Measurements from ENCODE around the gene RPL12.

DNA sequence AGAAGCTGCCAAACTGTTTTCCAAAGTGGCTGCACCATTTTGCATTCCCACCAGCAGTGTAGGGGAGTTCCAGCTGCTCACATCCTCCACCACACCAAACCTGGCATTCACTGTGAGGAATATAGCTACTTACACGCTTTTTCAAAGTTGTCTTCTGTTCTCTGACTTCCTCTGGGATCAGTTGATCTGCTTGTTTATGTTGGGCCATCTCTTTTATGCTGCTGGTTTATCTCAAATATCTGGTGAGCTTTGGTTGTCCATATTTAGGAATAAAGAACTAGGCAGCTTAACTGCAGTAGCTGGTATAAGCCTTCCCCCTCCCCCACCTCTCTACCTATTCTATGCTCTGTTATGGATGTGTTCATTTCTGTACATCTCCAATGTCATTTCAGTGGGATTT lies 35.5 kb downstream of the RPL12 start:
- no peak for TF ChIP-seq CTCF (IDR thresholded peaks at IDR 0.05)
- no peak for TF ChIP-seq EZH2 (IDR thresholded peaks at IDR 0.05; ENCODE audit: borderline replicate concordance, insufficient read depth, low read depth, low read length, poor library complexity, severe bottlenecking)
